OCI-LY1 (cell line): ENCODE results near the gene HBG2.

Source experiments
- H2AFZ ChIP-seq: fragments of 200-600 bp; sonication (generic), shearing (Covaris generic); 2 replicates; pipeline ENCODE4 v1.6.0; 2014; ENCODE audit warnings: antibody characterized with exemption, mild to moderate bottlenecking, low read length
- H3F3A ChIP-seq: fragments of 200-600 bp; sonication (generic), shearing (Covaris generic); 2 replicates; pipeline ENCODE4 v1.6.0; 2014; ENCODE audit warnings: mild to moderate bottlenecking, antibody characterized with exemption, low read length, moderate library complexity; ENCODE audit not compliant: insufficient read depth
- H3K27ac ChIP-seq: fragments of 200-600 bp; sonication (generic); 2 replicates; pipeline ENCODE4 v1.5.1; 2014; ENCODE audit warnings: low read length, mixed run types, mild to moderate bottlenecking, low read depth; ENCODE audit not compliant: poor library complexity, severe bottlenecking
- H3K27me3 ChIP-seq: fragments of 200-600 bp; sonication (generic); 2 replicates; pipeline ENCODE4 v1.6.0; 2014; ENCODE audit warnings: antibody characterized with exemption, mild to moderate bottlenecking, low read length, moderate library complexity; ENCODE audit not compliant: insufficient read depth
- H3K36me3 ChIP-seq: fragments of 200-600 bp; sonication (generic); 2 replicates; pipeline ENCODE4 v1.6.1; 2014; ENCODE audit warnings: mild to moderate bottlenecking, antibody characterized with exemption, low read length, moderate library complexity, mixed read lengths; ENCODE audit not compliant: insufficient read depth
- H3K4me1 ChIP-seq: fragments of 200-600 bp; sonication (generic); 2 replicates; pipeline ENCODE4 v1.5.1; 2014; ENCODE audit warnings: mild to moderate bottlenecking, low read length, moderate library complexity; ENCODE audit not compliant: insufficient read depth, severe bottlenecking
- H3K4me2 ChIP-seq: fragments of 200-600 bp; sonication (generic), shearing (Covaris generic); 2 replicates; pipeline ENCODE4 v1.6.1; 2014; ENCODE audit warnings: low read length
- H3K4me3 ChIP-seq: fragments of 200-600 bp; sonication (generic); 2 replicates; pipeline ENCODE4 v1.5.1; 2014; ENCODE audit warnings: low read length, low read depth, mild to moderate bottlenecking, mixed read lengths; ENCODE audit not compliant: poor library complexity, severe bottlenecking
- H3K79me2 ChIP-seq: fragments of 200-600 bp; shearing (Covaris generic); 2 replicates; pipeline ENCODE4 v1.6.1; 2016; ENCODE audit warnings: mixed run types, low read length, mixed read lengths; ENCODE audit not compliant: insufficient read depth
- H3K9ac ChIP-seq: fragments of 200-600 bp; sonication (generic), shearing (Covaris generic); 2 replicates; pipeline ENCODE4 v1.6.1; 2014; ENCODE audit warnings: mild to moderate bottlenecking, low read length, mixed read lengths
- H3K9me2 ChIP-seq: fragments of 200-600 bp; sonication (generic), shearing (Covaris generic); 2 replicates; pipeline ENCODE4 v1.6.1; 2014; ENCODE audit warnings: low read depth, mild to moderate bottlenecking, low read length, mixed read lengths
- H3K9me3 ChIP-seq: fragments of 200-600 bp; shearing (Covaris generic); 2 replicates; pipeline ENCODE4 v1.6.1; 2014; ENCODE audit warnings: low read length, mixed read lengths
- H4K20me1 ChIP-seq: fragments of 200-600 bp; sonication (generic), shearing (Covaris generic); 2 replicates; pipeline ENCODE4 v1.6.0; 2016; ENCODE audit warnings: mild to moderate bottlenecking, low read length; ENCODE audit not compliant: insufficient read depth
- CTCF ChIP-seq: fragments of 200-600 bp; sonication (generic), shearing (Covaris generic); IDR thresholded peaks from 2 replicates; pipeline ENCODE4 v1.5.1; 2017; ENCODE audit warnings: mild to moderate bottlenecking, antibody characterized with exemption, low read length, moderate library complexity, mixed read lengths
- EZH2 ChIP-seq: fragments of 200-600 bp; sonication (generic), shearing (Covaris generic); IDR thresholded peaks from 2 replicates; pipeline ENCODE4 v1.8.0; 2017; ENCODE audit warnings: borderline replicate concordance, mixed run types, mild to moderate bottlenecking, antibody characterized with exemption, low read length, moderate library complexity, mixed read lengths

Gene HBG2

GRCh38 chr11:5227681-5228080 is 26.9 kb downstream of the HBG2 start:
- H3K27ac ChIP-seq, result no peak overlapping the region
- H3K36me3 ChIP-seq, result no peaks in the 10 kb centered on the region
- TF ChIP-seq EZH2 (no peak), CTCF (no peak)
- no peak overlapping the region for H3K4me2 ChIP-seq
- H3K9ac ChIP-seq, result no peak overlapping the region
- H3K9me2 ChIP-seq, result no peaks in the 10 kb centered on the region
- no peaks in the 10 kb centered on the region for H3K9me3 ChIP-seq
- H3K79me2 ChIP-seq, result no peaks in the 10 kb centered on the region
- H2AFZ ChIP-seq, result no peak overlapping the region
- H3K27me3 ChIP-seq, result no peaks in the 10 kb centered on the region
- H3K4me3 ChIP-seq, result no peak overlapping the region
- H3K4me1 ChIP-seq, result no peaks in the 10 kb centered on the region
- H4K20me1 ChIP-seq, result no peaks in the 10 kb centered on the region
- no peaks in the 10 kb centered on the region for H3F3A ChIP-seq

GRCh38 chr11:5226732-5227310 is 27.8 kb downstream of the HBG2 start, which contains the start of gene HBB:
Gene HBB, minus strand, starts transcription at chr11:5227071. Its CDS starts 50 bp downstream, at chr11:5227021.
- Histone ChIP-seq H3K27ac (no peak within 1 kb of the TSS), H3K27me3 (no peaks in the 10 kb centered on the region), H3K4me2 (no peak within 1 kb of the TSS), H2AFZ (no peak within 1 kb of the TSS), H3K4me3 (no peak within 1 kb of the TSS), H3K9ac (no peak within 1 kb of the TSS), H3K9me3 (no peaks in the 10 kb centered on the region), H3K9me2 (no peaks in the 10 kb centered on the region), H3K4me1 (no peaks in the 10 kb centered on the region), H3K36me3 (no peaks in the 10 kb centered on the region), H4K20me1 (no peaks in the 10 kb centered on the region), H3K79me2 (no peaks in the 10 kb centered on the region), H3F3A (no peaks in the 10 kb centered on the region)
- TF ChIP-seq CTCF, result no peak
- no peak for TF ChIP-seq EZH2

- Histone ChIP-seq H3K4me2 (no peak overlapping the region), H3K4me3 (no peak overlapping the region), H3K79me2 (no peaks in the 10 kb centered on the region), H3K27ac (no peak overlapping the region), H3K9me3 (no peaks in the 10 kb centered on the region), H3K36me3 (no peaks in the 10 kb centered on the region), H2AFZ (no peak overlapping the region), H3K4me1 (no peaks in the 10 kb centered on the region), H3K9ac (no peak overlapping the region), H4K20me1 (no peaks in the 10 kb centered on the region), H3K9me2 (no peaks in the 10 kb centered on the region), H3F3A (no peaks in the 10 kb centered on the region), H3K27me3 (no peaks in the 10 kb centered on the region)
- TF ChIP-seq CTCF (no peak), EZH2 (no peak)
Measured at GRCh38 chr11:5225480-5225871, 29.1 kb downstream of the HBG2 start.
